H1 (cell line): ENCODE measurements around the gene MYBPHL. TPM values are rescaled to one million over a fixed set of nuclear protein-coding genes. Genes with fewer than 3 reads are reported as not detected.

ENCODE experiments used
- CTCF ChIA-PET: fragments of 300-600 bp; sonication (Branson Sonifier 250); formaldehyde crosslinking; loops from one replicate; lab custom pipeline; 2021; ENCODE audit not compliant: partially characterized antibody; lab: Charles Lee
- POLR2A ChIA-PET: fragments of 300-600 bp; sonication (Branson Sonifier 250); formaldehyde crosslinking; loops from one replicate; lab custom pipeline; 2021; ENCODE audit warnings: inconsistent platforms; ENCODE audit not compliant: partially characterized antibody; lab: Charles Lee
- DNase-seq, 2 experiments: peaks; one replicate each; pipeline versions ENCODE4 v3.0.0 to v3.0.0-alpha.2; 2010 to 2022; ENCODE audit warnings: low spot score in 2 of 2, low read depth in 1 of 2, mixed read lengths in 1 of 2
- FAIRE-seq: peaks from 2 replicates; lab custom pipeline; 2011; peaks lifted over from hg19 to GRCh38; lab: Jason Lieb, UNC
- H2AFZ ChIP-seq: 2 replicates; pipeline ENCODE4 v1.8.1; 2012; ENCODE audit warnings: low read length, inconsistent platforms
- H2AK5ac ChIP-seq: 2 replicates; pipeline ENCODE4 v1.6.1; 2013; ENCODE audit warnings: low read depth, low read length
- H2BK120ac ChIP-seq: replicated peaks from 2 replicates; pipeline ENCODE3; 2013; ENCODE audit warnings: low read depth, low read length, inconsistent platforms
- H2BK12ac ChIP-seq: 2 replicates; pipeline ENCODE4 v1.6.1; 2013; ENCODE audit warnings: low read depth, low read length
- H2BK15ac ChIP-seq: 2 replicates; pipeline ENCODE4 v1.6.1; 2013; ENCODE audit warnings: low read length
- H2BK20ac ChIP-seq: 2 replicates; pipeline ENCODE4 v1.6.1; 2013; ENCODE audit warnings: low read length
- H2BK5ac ChIP-seq: 2 replicates; pipeline ENCODE4 v1.6.1; 2013; ENCODE audit warnings: low read depth, low read length
- H3K14ac ChIP-seq: 2 replicates; pipeline ENCODE4 v1.6.1; 2013; ENCODE audit warnings: inconsistent platforms; ENCODE audit not compliant: insufficient read length
- H3K18ac ChIP-seq: 2 replicates; pipeline ENCODE4 v1.6.1; 2013; ENCODE audit warnings: low read length; ENCODE audit errors: extremely low read depth
- H3K23ac ChIP-seq: 2 replicates; pipeline ENCODE4 v1.6.1; 2013; ENCODE audit warnings: inconsistent platforms; ENCODE audit not compliant: insufficient read length
- H3K23me2 ChIP-seq: 2 replicates; pipeline ENCODE4 v1.6.1; 2013; ENCODE audit warnings: low read depth, low read length
- H3K27ac ChIP-seq: 2 replicates; pipeline ENCODE4 v1.6.1; 2011; ENCODE audit warnings: low read depth, low read length, inconsistent platforms
- H3K27me3 ChIP-seq, 4 experiments: replicated peaks in 1 of 4; 1 replicate in 1 of 4; 2 replicates in 3 of 4; pipeline versions ENCODE4 v1.6.1 to v1.8.1; 2011 to 2013; ENCODE audit warnings: low read length in 3 of 4, mild to moderate bottlenecking in 3 of 4, inconsistent platforms in 2 of 4, mixed read lengths in 2 of 4, moderate library complexity in 1 of 4; ENCODE audit not compliant: control insufficient read depth in 3 of 4, insufficient read depth in 3 of 4; ENCODE audit errors: extremely low read depth in 1 of 4
- H3K36me3 ChIP-seq, 4 experiments: 2 replicates each; pipeline versions ENCODE4 v1.6.1 to v1.8.1; 2011 to 2013; ENCODE audit warnings: mild to moderate bottlenecking in 4 of 4, low read length in 3 of 4, moderate library complexity in 2 of 4, control low read depth in 1 of 4, inconsistent platforms in 1 of 4; ENCODE audit not compliant: insufficient read depth in 4 of 4, control insufficient read depth in 2 of 4
- H3K4ac ChIP-seq: replicated peaks from 2 replicates; pipeline ENCODE3; 2013; ENCODE audit warnings: low read length, low read depth, mixed read lengths, inconsistent platforms; ENCODE audit not compliant: insufficient read length
- H3K4me1 ChIP-seq, 4 experiments: replicated peaks in 1 of 4; 1 replicate in 1 of 4; 2 replicates in 3 of 4; pipeline versions ENCODE4 v1.6.1 to v1.8.1; 2011 to 2013; ENCODE audit warnings: low read length in 3 of 4, inconsistent platforms in 2 of 4, mixed read lengths in 1 of 4; ENCODE audit not compliant: insufficient read depth in 4 of 4, control insufficient read depth in 3 of 4
- H3K4me2 ChIP-seq, 2 experiments: 2 replicates each; pipeline versions ENCODE4 v1.6.1 to v1.8.1; 2011 to 2013; ENCODE audit warnings: low read depth in 2 of 2, low read length in 2 of 2, control low read depth in 1 of 2, inconsistent platforms in 1 of 2, mild to moderate bottlenecking in 1 of 2; ENCODE audit not compliant: insufficient read depth in 1 of 2
- H3K4me3 ChIP-seq, 4 experiments: fragments of 200-600, 300-600 bp in 1 of 4; sonication (generic), shearing (Covaris generic), sonication (Bioruptor Twin) in 1 of 4; 2 replicates each; pipeline versions ENCODE4 v1.5.1 to v1.8.1; 2011 to 2016; ENCODE audit warnings: low read length in 4 of 4, low read depth in 3 of 4, control low read depth in 2 of 4, inconsistent platforms in 2 of 4, mild to moderate bottlenecking in 2 of 4, mixed read lengths in 1 of 4, moderate library complexity in 1 of 4; ENCODE audit not compliant: insufficient read depth in 2 of 4; ENCODE audit errors: extremely low read depth in 1 of 4
- H3K56ac ChIP-seq: replicated peaks from 2 replicates; pipeline ENCODE3; 2013; ENCODE audit warnings: low read depth, mild to moderate bottlenecking, mixed read lengths, low read length, inconsistent platforms; ENCODE audit not compliant: insufficient read length
- H3K79me1 ChIP-seq: 2 replicates; pipeline ENCODE4 v1.6.1; 2013; ENCODE audit warnings: low read depth, low read length, control low read depth
- H3K79me2 ChIP-seq, 2 experiments: 2 replicates each; pipeline versions ENCODE4 v1.6.1 to v1.8.1; 2012 to 2013; ENCODE audit warnings: low read length in 2 of 2, mild to moderate bottlenecking in 2 of 2, inconsistent platforms in 1 of 2; ENCODE audit not compliant: insufficient read depth in 2 of 2, control insufficient read depth in 1 of 2
- H3K9ac ChIP-seq, 4 experiments: replicated peaks in 1 of 4; 1 replicate in 1 of 4; 2 replicates in 3 of 4; pipeline versions ENCODE4 v1.6.1 to v1.8.1; 2011 to 2013; ENCODE audit warnings: low read depth in 3 of 4, low read length in 3 of 4, control low read depth in 2 of 4, mild to moderate bottlenecking in 2 of 4, moderate library complexity in 2 of 4, inconsistent platforms in 1 of 4; ENCODE audit errors: extremely low read depth in 1 of 4
- H3K9me3 ChIP-seq, 2 experiments: 2 replicates each; pipeline versions ENCODE4 v1.6.1 to v1.8.1; 2012 to 2013; ENCODE audit warnings: mild to moderate bottlenecking in 2 of 2, moderate library complexity in 2 of 2, control low read depth in 1 of 2, inconsistent platforms in 1 of 2, low read depth in 1 of 2, low read length in 1 of 2, mixed read lengths in 1 of 2; ENCODE audit not compliant: insufficient read depth in 2 of 2
- H4K20me1 ChIP-seq, 2 experiments: replicated peaks in 1 of 2; 2 replicates each; pipeline versions ENCODE3 to v1.8.1; 2011 to 2013; ENCODE audit warnings: inconsistent platforms in 2 of 2, low read length in 2 of 2, mild to moderate bottlenecking in 1 of 2; ENCODE audit not compliant: insufficient read depth in 2 of 2, control insufficient read depth in 1 of 2
- H4K5ac ChIP-seq: 2 replicates; pipeline ENCODE4 v1.6.1; 2013; ENCODE audit warnings: low read length, low read depth, mixed read lengths, inconsistent platforms; ENCODE audit not compliant: insufficient read length
- H4K8ac ChIP-seq: 2 replicates; pipeline ENCODE4 v1.8.0; 2013; ENCODE audit warnings: mild to moderate bottlenecking, moderate library complexity, low read length, inconsistent platforms; ENCODE audit not compliant: insufficient read depth; ENCODE audit errors: extremely low read depth
- H4K91ac ChIP-seq: replicated peaks from 2 replicates; pipeline ENCODE3; 2013; ENCODE audit warnings: low read length, mixed read lengths, inconsistent platforms; ENCODE audit not compliant: insufficient read length
- ATF3 ChIP-seq: IDR thresholded peaks from 2 replicates; pipeline ENCODE4 v1.6.1; 2011; ENCODE audit warnings: low read depth, mild to moderate bottlenecking, low read length; ENCODE audit not compliant: insufficient read depth
- KDM5A ChIP-seq: fragments of 200-600 bp; IDR thresholded peaks from 2 replicates; pipeline ENCODE4 v1.7.1; 2012; ENCODE audit warnings: mild to moderate bottlenecking, low read length, inconsistent platforms, mixed read lengths
- RAD21 ChIP-seq, 2 experiments: IDR thresholded peaks in 1 of 2; conservative IDR thresholded peaks in 1 of 2; 2 replicates each; pipeline ENCODE4 v1.6.1; 2011; ENCODE audit warnings: low read depth in 2 of 2, low read length in 2 of 2, improper control_type of control experiment in 1 of 2, inconsistent platforms in 1 of 2, mild to moderate bottlenecking in 1 of 2, moderate library complexity in 1 of 2
- SAP30 ChIP-seq: fragments of 300-600 bp; sonication (generic); IDR thresholded peaks from 2 replicates; pipeline ENCODE4 v1.7.1; 2012; ENCODE audit warnings: low read length, moderate library complexity, mild to moderate bottlenecking, inconsistent platforms; ENCODE audit not compliant: insufficient read depth, insufficient replicate concordance
- ZNF274 ChIP-seq: IDR thresholded peaks from 2 replicates; pipeline ENCODE4 v1.7.0; 2012; ENCODE audit warnings: low read length, borderline replicate concordance; ENCODE audit errors: extremely low read depth
- WGBS, 2 experiments: shearing (Covaris generic) in 1 of 2; methylation state at CpG; one replicate each; pipeline versions ENCODE4 v1.1.6 to v1.1.7; 2013 to 2015; ENCODE audit warnings: low lambda C conversion rate in 2 of 2, mixed read lengths in 2 of 2, inconsistent platforms in 1 of 2, low coverage in 1 of 2, missing lambda C conversion rate in 1 of 2; ENCODE audit not compliant: insufficient replicate concordance in 2 of 2, insufficient coverage in 1 of 2, insufficient read length in 1 of 2; ENCODE audit errors: extremely low coverage in 1 of 2, missing lambda C conversion rate in 1 of 2; 5-methylcytosine and 5-hydroxymethylcytosine counted together
- polyA plus RNA-seq, 7 experiments: library from polyadenylated mRNA; depleted of rRNA in 3 of 7; stranded (reverse) in 5 of 7; unstranded in 2 of 7; fragments of >200 nt in 5 of 7; fragments of 200-250 nt in 2 of 7; gene quantifications; 1 replicate in 5 of 7; 2 replicates in 1 of 7; 4 replicates in 1 of 7; pipeline versions ENCODE4 v1.2.1 to v1.2.3, GENCODE V29; 2011 to 2013; ENCODE audit warnings: missing spikeins in 2 of 7, mixed read lengths in 2 of 7
- total RNA-seq: library from RNA; stranded (reverse); fragmentation: NEBNext Ultra II Directional; extraction: Animal tissue kit (Norgen Biotek cat#: 25700); gene quantifications from 2 replicates; pipeline ENCODE4 v1.2.1, GENCODE V29; 2021
- TF ChIP-seq, protein P1 (sequence below): IDR thresholded peaks from 2 replicates; pipeline ENCODE4 v1.6.1; 2012; ENCODE audit warnings: low read length, inconsistent platforms

The MYBPHL gene
- total and polyA plus RNA-seq, 2 of the 8 experiments (the other 6 are each of a cell fraction or from before 2014, with no cell fraction given): 0.24 to 0.30 TPM

GRCh38 chr1:109274533-109275476 lies 32.0 kb downstream of the MYBPHL start:
- Histone ChIP-seq H3K4me1 (peaks cover 0 to 10% (median 3%) of the 10 kb centered on the region in 4 experiments; a peak in 5 of 7 replicates), H4K8ac (0 out of 2 replicates have a peak overlapping the region, but pooled peaks have one; percentile 5), H3K9ac (no peak overlapping the region), H4K91ac (no peak overlapping the region), H4K5ac (no peak overlapping the region), H3K4ac (no peak overlapping the region), H2AFZ (no peak overlapping the region), H3K23me2 (no peaks in the 10 kb centered on the region), H3K79me2 (no peaks in the 10 kb centered on the region), H3K27ac (no peak overlapping the region), H2BK15ac (no peak overlapping the region; the same call in 1 of the 2 replicates), H2BK5ac (no peak overlapping the region), H3K14ac (no peak overlapping the region), H4K20me1 (peaks cover 0 to 7% of the 10 kb centered on the region in 2 experiments), H3K36me3 (peaks cover 8 to 16% (median 11%) of the 10 kb centered on the region in 4 experiments; a peak in 6 of 8 replicates), H3K56ac (no peak overlapping the region), H2BK20ac (no peak overlapping the region), H3K4me2 (no peak overlapping the region), H3K79me1 (no peaks in the 10 kb centered on the region), H2BK12ac (no peak overlapping the region), H2AK5ac (no peak overlapping the region), H3K23ac (no peak overlapping the region), H3K4me3 (no peak overlapping the region), H3K18ac (no peak overlapping the region), H3K9me3 (no peaks in the 10 kb centered on the region), H2BK120ac (no peak overlapping the region), H3K27me3 (no peaks in the 10 kb centered on the region)
- no peak for FAIRE-seq
- 90% methylated on average over 23 of the region's 24 CpGs; no CpG with 5 or more reads in 1 of the 2 experiments for WGBS, 2 experiments
- ChIA-PET POLR2A (no interaction called here), CTCF (interaction anchor here (0.5 to 5.0 kb wide), 3 partner anchors 10 to 369 kb away, joined by 3 to 46 read pairs (median 13); no protein-coding TSS in a partner anchor)
- DNase-seq: no peak
- TF ChIP-seq KDM5A (no peak), ZNF274 (no peak), SAP30 (no peak), ATF3 (no peak), RAD21 (IDR thresholded peaks at IDR 0.05 in 1 of 2, conservative IDR thresholded peaks at IDR 0.05 in 1 of 2; ENCODE audit: low read depth in 2 of 2, low read length in 2 of 2) (no peak)
- TF ChIP-seq, protein P1, sequence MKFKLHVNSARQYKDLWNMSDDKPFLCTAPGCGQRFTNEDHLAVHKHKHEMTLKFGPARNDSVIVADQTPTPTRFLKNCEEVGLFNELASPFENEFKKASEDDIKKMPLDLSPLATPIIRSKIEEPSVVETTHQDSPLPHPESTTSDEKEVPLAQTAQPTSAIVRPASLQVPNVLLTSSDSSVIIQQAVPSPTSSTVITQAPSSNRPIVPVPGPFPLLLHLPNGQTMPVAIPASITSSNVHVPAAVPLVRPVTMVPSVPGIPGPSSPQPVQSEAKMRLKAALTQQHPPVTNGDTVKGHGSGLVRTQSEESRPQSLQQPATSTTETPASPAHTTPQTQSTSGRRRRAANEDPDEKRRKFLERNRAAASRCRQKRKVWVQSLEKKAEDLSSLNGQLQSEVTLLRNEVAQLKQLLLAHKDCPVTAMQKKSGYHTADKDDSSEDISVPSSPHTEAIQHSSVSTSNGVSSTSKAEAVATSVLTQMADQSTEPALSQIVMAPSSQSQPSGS: no peak
